Sigmoid colon (tissue), 4 donors: ENCODE results near the gene TEC.

Source experiments
- EP300 ChIP-seq, 4 donors: sonication (generic); formaldehyde crosslinking; IDR thresholded peaks; one replicate each; pipeline ENCODE4 v1.6.1; 2017; ENCODE audit warnings: antibody characterized with exemption in 4 of 4
- POLR2A ChIP-seq, 2 donors: fragments of 450-650 bp; IDR thresholded peaks; one replicate each; pipeline ENCODE4 v1.6.1; 2016; ENCODE audit warnings: antibody characterized with exemption in 2 of 2, mild to moderate bottlenecking in 2 of 2, moderate library complexity in 2 of 2
- POLR2AphosphoS5 ChIP-seq, 4 donors: sonication (generic); formaldehyde crosslinking; IDR thresholded peaks; one replicate each; pipeline ENCODE4 v1.6.1; 2017; ENCODE audit warnings: antibody characterized with exemption in 4 of 4
- TF ChIP-seq, protein P1 (sequence below), 4 experiments: fragments of 450-650 bp in 3 of 4; fragments of 200-600 bp in 1 of 4; IDR thresholded peaks; one replicate each; pipeline ENCODE4 v1.5.1; 2016 to 2019; ENCODE audit warnings: antibody characterized with exemption in 4 of 4, mild to moderate bottlenecking in 3 of 4, moderate library complexity in 2 of 4

DNA sequence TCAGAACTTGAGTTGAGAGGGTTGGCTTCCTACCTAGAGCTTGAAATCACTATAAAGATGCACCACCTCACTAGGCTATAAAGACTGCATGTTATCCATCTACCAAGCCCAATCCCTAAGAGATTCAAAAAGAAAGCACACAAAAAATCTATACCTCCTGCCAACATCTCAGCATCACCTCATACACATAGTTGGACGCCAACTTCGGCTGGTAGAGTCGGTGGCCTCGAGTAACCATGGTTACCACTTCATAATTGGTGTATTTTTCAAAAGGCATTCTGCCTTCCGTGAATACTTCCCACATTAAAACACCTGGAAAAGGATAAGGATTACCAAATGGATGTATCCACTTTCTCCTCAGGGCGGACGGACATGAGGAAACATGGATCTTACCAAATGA, 131.1 kb downstream of the TEC start:
- TF ChIP-seq, protein P1, sequence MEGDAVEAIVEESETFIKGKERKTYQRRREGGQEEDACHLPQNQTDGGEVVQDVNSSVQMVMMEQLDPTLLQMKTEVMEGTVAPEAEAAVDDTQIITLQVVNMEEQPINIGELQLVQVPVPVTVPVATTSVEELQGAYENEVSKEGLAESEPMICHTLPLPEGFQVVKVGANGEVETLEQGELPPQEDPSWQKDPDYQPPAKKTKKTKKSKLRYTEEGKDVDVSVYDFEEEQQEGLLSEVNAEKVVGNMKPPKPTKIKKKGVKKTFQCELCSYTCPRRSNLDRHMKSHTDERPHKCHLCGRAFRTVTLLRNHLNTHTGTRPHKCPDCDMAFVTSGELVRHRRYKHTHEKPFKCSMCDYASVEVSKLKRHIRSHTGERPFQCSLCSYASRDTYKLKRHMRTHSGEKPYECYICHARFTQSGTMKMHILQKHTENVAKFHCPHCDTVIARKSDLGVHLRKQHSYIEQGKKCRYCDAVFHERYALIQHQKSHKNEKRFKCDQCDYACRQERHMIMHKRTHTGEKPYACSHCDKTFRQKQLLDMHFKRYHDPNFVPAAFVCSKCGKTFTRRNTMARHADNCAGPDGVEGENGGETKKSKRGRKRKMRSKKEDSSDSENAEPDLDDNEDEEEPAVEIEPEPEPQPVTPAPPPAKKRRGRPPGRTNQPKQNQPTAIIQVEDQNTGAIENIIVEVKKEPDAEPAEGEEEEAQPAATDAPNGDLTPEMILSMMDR (IDR thresholded peaks at IDR 0.05), result no peak
- TF ChIP-seq EP300 (IDR thresholded peaks at IDR 0.05) (no peak), POLR2AphosphoS5 (IDR thresholded peaks at IDR 0.05) (no peak), POLR2A (IDR thresholded peaks at IDR 0.05) (no peak)
